ENCODE data around the gene PON2.

PON2 gene

GRCh38 chr7:95429241-95429990, 5.4 kb downstream of the PON2 start:
- no peak for TF ChIP-seq CTCF (IDR thresholded peaks at IDR 0.05)
- peaks cover 55% of the 10 kb centered on the region for H3K4me1 Mint-ChIP-seq
- no peak overlapping the region for H3K27ac Mint-ChIP-seq
- no peak for DNase-seq
- H3K27me3 Mint-ChIP-seq (ENCODE audit: low read depth, poor library complexity): no peaks in the 10 kb centered on the region
- no peak overlapping the region for H3K4me3 Mint-ChIP-seq
- peaks cover 84% of the 10 kb centered on the region for H3K36me3 Mint-ChIP-seq (ENCODE audit: low read depth)
- H3K9me3 Mint-ChIP-seq: peaks cover 8% of the 10 kb centered on the region

GRCh38 chr7:95427914-95428516, 6.8 kb downstream of the PON2 start:
- peaks cover 20% of the 10 kb centered on the region for H3K9me3 Mint-ChIP-seq
- no peak overlapping the region for H3K4me3 Mint-ChIP-seq
- DNase-seq: no peak
- no peak for TF ChIP-seq CTCF (IDR thresholded peaks at IDR 0.05)
- H3K27ac Mint-ChIP-seq: peak overlapping the region; percentile 62
- H3K27me3 Mint-ChIP-seq (ENCODE audit: low read depth, poor library complexity): no peaks in the 10 kb centered on the region
- peaks cover 86% of the 10 kb centered on the region for H3K36me3 Mint-ChIP-seq (ENCODE audit: low read depth)
- H3K4me1 Mint-ChIP-seq: peaks cover 44% of the 10 kb centered on the region

GRCh38 chr7:95427166-95427565, 7.7 kb downstream of the PON2 start:
- H3K36me3 Mint-ChIP-seq (ENCODE audit: low read depth): peaks cover 86% of the 10 kb centered on the region
- no peak for DNase-seq
- H3K4me3 Mint-ChIP-seq: no peak overlapping the region
- H3K4me1 Mint-ChIP-seq: peaks cover 42% of the 10 kb centered on the region
- H3K27ac Mint-ChIP-seq: peak overlapping the region; percentile 78
- TF ChIP-seq CTCF (IDR thresholded peaks at IDR 0.05): no peak
- H3K27me3 Mint-ChIP-seq (ENCODE audit: low read depth, poor library complexity): no peaks in the 10 kb centered on the region
- peaks cover 20% of the 10 kb centered on the region for H3K9me3 Mint-ChIP-seq

GRCh38 chr7:95425694-95426093, 9.1 kb downstream of the PON2 start:
- Mint-ChIP-seq H3K4me3 (no peak overlapping the region), H3K4me1 (peaks cover 50% of the 10 kb centered on the region), H3K27me3 (ENCODE audit: low read depth, poor library complexity) (no peaks in the 10 kb centered on the region)

GRCh38 chr7:95424716-95425115, 10.1 kb downstream of the PON2 start:
- H3K36me3 Mint-ChIP-seq (ENCODE audit: low read depth): peaks cover 80% of the 10 kb centered on the region
- no peak for TF ChIP-seq CTCF (IDR thresholded peaks at IDR 0.05)

More at GRCh38 chr7:95425694-95426093, 9.1 kb downstream of the PON2 start:
- H3K27ac Mint-ChIP-seq: peak overlapping the region; percentile 65
- H3K36me3 Mint-ChIP-seq (ENCODE audit: low read depth): peaks cover 80% of the 10 kb centered on the region
- no peak for DNase-seq
- H3K9me3 Mint-ChIP-seq: peaks cover 20% of the 10 kb centered on the region
- no peak for TF ChIP-seq CTCF (IDR thresholded peaks at IDR 0.05)

More at GRCh38 chr7:95424716-95425115, 10.1 kb downstream of the PON2 start:
- Mint-ChIP-seq H3K27me3 (ENCODE audit: low read depth, poor library complexity) (no peaks in the 10 kb centered on the region), H3K4me1 (peaks cover 58% of the 10 kb centered on the region), H3K4me3 (no peak overlapping the region), H3K9me3 (peaks cover 20% of the 10 kb centered on the region), H3K27ac (peak overlapping the region; percentile 77)
- no peak for DNase-seq

Measured in nephron progenitor cell (in vitro differentiated cells).